Measurements from ENCODE around the gene C3AR1. TPM values are rescaled to one million over a fixed set of nuclear protein-coding genes. Genes with fewer than 3 reads are reported as not detected.

The C3AR1 gene
- total RNA-seq, 1 donor from 2014 or later, result 7.1 TPM

DNA sequence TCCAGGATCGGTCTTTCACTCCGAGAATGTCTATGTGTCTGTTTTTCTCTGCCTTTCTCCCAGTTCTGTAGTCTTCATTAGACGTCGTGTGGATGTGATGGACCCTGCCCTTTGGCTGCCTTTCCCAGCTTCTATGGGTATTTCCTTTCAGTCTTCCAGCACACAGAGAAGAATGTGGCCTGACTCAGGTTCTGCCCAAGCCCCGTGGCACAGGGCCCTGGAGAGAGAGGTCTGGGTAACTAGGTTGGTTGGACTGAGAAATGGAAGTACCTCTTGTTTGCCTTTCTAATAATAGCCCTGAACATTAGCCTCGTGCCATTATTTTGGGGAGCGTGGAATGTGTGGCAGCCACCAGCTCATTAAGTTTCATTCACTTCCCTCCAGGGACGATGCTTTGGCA lies 29.8 kb downstream of the C3AR1 start:
- FAIRE-seq (no peak), DNase-seq (ENCODE audit: low read depth) (no peak)
- no peak overlapping the region for H2AFZ ChIP-seq (ENCODE audit: low read depth, low read length)
- H3K4me2 ChIP-seq (ENCODE audit: low read length), result peak overlapping the region; percentile 98
- H3K27me3 ChIP-seq (ENCODE audit: insufficient read depth, low read length), result no peaks in the 10 kb centered on the region
- peaks cover 78% of the 10 kb centered on the region for H3K79me2 ChIP-seq (ENCODE audit: insufficient read depth, low read length)
- Mint-ChIP-seq H3K27ac (ENCODE audit: unreplicated experiment) (no peak overlapping the region), H3K9me3 (ENCODE audit: unreplicated experiment) (no peaks in the 10 kb centered on the region), H3K4me3 (ENCODE audit: unreplicated experiment) (peak overlapping the region; percentile 7), H3K4me1 (ENCODE audit: low read depth, unreplicated experiment) (peaks cover 39% of the 10 kb centered on the region), H3K27me3 (ENCODE audit: low read depth, unreplicated experiment) (no peaks in the 10 kb centered on the region), H3K36me3 (ENCODE audit: low read depth, unreplicated experiment) (peaks cover 7% of the 10 kb centered on the region)
- peaks cover 69% of the 10 kb centered on the region for H4K20me1 ChIP-seq (ENCODE audit: insufficient read depth, low read length)
- H3K4me3 ChIP-seq (ENCODE audit: insufficient read depth, low read depth, low read length), result no peak overlapping the region
- H3K4me1 ChIP-seq (ENCODE audit: insufficient read depth, low read length), result peaks cover 47% of the 10 kb centered on the region
- no peaks in the 10 kb centered on the region for H3K36me3 ChIP-seq (ENCODE audit: insufficient read depth, low read length)
- no peak overlapping the region for H3K9ac ChIP-seq (ENCODE audit: low read length)
- H3K9me3 ChIP-seq (ENCODE audit: insufficient read depth, low read depth, low read length), result no peaks in the 10 kb centered on the region
- no peak overlapping the region for H3K27ac ChIP-seq (ENCODE audit: low read depth, low read length)
- TF ChIP-seq, protein P1, sequence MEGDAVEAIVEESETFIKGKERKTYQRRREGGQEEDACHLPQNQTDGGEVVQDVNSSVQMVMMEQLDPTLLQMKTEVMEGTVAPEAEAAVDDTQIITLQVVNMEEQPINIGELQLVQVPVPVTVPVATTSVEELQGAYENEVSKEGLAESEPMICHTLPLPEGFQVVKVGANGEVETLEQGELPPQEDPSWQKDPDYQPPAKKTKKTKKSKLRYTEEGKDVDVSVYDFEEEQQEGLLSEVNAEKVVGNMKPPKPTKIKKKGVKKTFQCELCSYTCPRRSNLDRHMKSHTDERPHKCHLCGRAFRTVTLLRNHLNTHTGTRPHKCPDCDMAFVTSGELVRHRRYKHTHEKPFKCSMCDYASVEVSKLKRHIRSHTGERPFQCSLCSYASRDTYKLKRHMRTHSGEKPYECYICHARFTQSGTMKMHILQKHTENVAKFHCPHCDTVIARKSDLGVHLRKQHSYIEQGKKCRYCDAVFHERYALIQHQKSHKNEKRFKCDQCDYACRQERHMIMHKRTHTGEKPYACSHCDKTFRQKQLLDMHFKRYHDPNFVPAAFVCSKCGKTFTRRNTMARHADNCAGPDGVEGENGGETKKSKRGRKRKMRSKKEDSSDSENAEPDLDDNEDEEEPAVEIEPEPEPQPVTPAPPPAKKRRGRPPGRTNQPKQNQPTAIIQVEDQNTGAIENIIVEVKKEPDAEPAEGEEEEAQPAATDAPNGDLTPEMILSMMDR (IDR thresholded peaks at IDR 0.05; ENCODE audit: insufficient read depth, low read depth, low read length), result no peak
- TF ChIP-seq EZH2 (IDR thresholded peaks at IDR 0.05; ENCODE audit: insufficient read depth, low read length), result no peak

DNA sequence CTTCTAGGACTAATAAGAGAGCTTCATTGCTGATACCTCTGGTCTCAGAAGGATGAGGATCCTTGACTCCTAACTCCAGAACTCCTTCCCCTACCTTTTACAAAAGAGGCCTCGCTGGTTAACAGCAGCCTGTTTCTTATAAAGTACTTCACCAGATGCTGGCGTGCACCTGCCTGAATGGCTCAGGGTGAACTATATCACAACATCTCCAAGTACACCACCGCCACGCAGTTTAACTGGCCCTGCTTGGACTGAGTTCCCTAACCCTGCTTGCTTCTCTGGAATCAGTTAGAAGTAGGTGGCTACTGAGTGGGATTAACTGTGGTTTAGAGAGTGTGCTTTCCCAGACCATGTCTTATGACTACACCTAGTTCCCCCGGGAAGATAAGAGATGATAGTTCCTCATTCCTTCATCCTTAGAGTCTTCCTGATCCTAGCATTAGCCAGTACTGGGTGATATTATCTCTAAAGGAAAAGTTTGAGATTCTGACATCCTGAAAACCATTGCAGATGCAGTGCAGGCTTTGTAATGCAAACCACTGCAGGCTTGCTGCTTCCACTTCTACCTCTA lies 30.6 kb downstream of the C3AR1 start:
- peaks cover 39% of the 10 kb centered on the region for H3K4me1 Mint-ChIP-seq (ENCODE audit: low read depth, unreplicated experiment)
- TF ChIP-seq, protein P1 (IDR thresholded peaks at IDR 0.05; ENCODE audit: insufficient read depth, low read depth, low read length), result no peak
- no peak for TF ChIP-seq EZH2 (IDR thresholded peaks at IDR 0.05; ENCODE audit: insufficient read depth, low read length)
- no peak overlapping the region for H3K4me3 ChIP-seq (ENCODE audit: insufficient read depth, low read depth, low read length)

DNA sequence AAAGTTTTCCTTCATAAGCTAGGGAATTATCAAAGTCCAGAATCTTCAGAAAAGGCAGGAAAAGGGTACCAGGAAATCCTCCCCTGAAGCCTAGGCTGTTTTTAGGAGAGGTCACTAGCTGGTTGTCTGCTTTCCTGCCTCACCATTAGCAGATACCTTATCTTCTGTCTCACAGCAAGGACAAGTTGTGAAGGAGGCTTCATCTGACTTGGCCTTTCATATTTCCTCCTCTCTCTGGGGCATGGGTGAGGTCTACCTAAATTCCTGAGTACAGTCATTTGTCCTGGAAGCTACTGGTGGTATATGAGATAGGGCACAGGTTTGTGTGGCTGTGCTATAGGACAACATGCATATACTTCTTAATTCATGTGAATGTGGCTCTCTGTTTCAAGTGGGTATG lies 31.4 kb downstream of the C3AR1 start:
- DNase-seq (ENCODE audit: low read depth) (no peak), FAIRE-seq (no peak)
- H3K4me2 ChIP-seq (ENCODE audit: low read length), result peak overlapping the region; percentile 98
- H3K4me1 ChIP-seq (ENCODE audit: insufficient read depth, low read length), result peaks cover 47% of the 10 kb centered on the region
- no peaks in the 10 kb centered on the region for H3K36me3 ChIP-seq (ENCODE audit: insufficient read depth, low read length)
- H3K4me3 ChIP-seq (ENCODE audit: insufficient read depth, low read depth, low read length), result peak overlapping the region; percentile 89
- TF ChIP-seq, protein P1 (IDR thresholded peaks at IDR 0.05; ENCODE audit: insufficient read depth, low read depth, low read length), result no peak
- TF ChIP-seq EZH2 (IDR thresholded peaks at IDR 0.05; ENCODE audit: insufficient read depth, low read length), result no peak
- Mint-ChIP-seq H3K4me1 (ENCODE audit: low read depth, unreplicated experiment) (peaks cover 39% of the 10 kb centered on the region), H3K9me3 (ENCODE audit: unreplicated experiment) (no peaks in the 10 kb centered on the region), H3K4me3 (ENCODE audit: unreplicated experiment) (peak overlapping the region; percentile 84), H3K36me3 (ENCODE audit: low read depth, unreplicated experiment) (peaks cover 7% of the 10 kb centered on the region), H3K27me3 (ENCODE audit: low read depth, unreplicated experiment) (no peaks in the 10 kb centered on the region), H3K27ac (ENCODE audit: unreplicated experiment) (peak overlapping the region; percentile 5)
- H3K27me3 ChIP-seq (ENCODE audit: insufficient read depth, low read length), result no peaks in the 10 kb centered on the region
- H3K9me3 ChIP-seq (ENCODE audit: insufficient read depth, low read depth, low read length), result no peaks in the 10 kb centered on the region
- H3K27ac ChIP-seq (ENCODE audit: low read depth, low read length), result peak overlapping the region; percentile 22
- peak overlapping the region; percentile 96 for H3K9ac ChIP-seq (ENCODE audit: low read length)
- no peak overlapping the region for H2AFZ ChIP-seq (ENCODE audit: low read depth, low read length)
- peaks cover 70% of the 10 kb centered on the region for H3K79me2 ChIP-seq (ENCODE audit: insufficient read depth, low read length)
- peaks cover 62% of the 10 kb centered on the region for H4K20me1 ChIP-seq (ENCODE audit: insufficient read depth, low read length)

More for the DNA sequence above, 30.6 kb downstream of the C3AR1 start:
- Histone ChIP-seq H3K4me2 (ENCODE audit: low read length) (peak overlapping the region; percentile 98), H3K36me3 (ENCODE audit: insufficient read depth, low read length) (no peaks in the 10 kb centered on the region), H3K9me3 (ENCODE audit: insufficient read depth, low read depth, low read length) (no peaks in the 10 kb centered on the region), H3K79me2 (ENCODE audit: insufficient read depth, low read length) (peaks cover 75% of the 10 kb centered on the region), H4K20me1 (ENCODE audit: insufficient read depth, low read length) (peaks cover 66% of the 10 kb centered on the region), H3K27me3 (ENCODE audit: insufficient read depth, low read length) (no peaks in the 10 kb centered on the region), H2AFZ (ENCODE audit: low read depth, low read length) (no peak overlapping the region), H3K27ac (ENCODE audit: low read depth, low read length) (no peak overlapping the region), H3K4me1 (ENCODE audit: insufficient read depth, low read length) (peaks cover 47% of the 10 kb centered on the region), H3K9ac (ENCODE audit: low read length) (no peak overlapping the region)
- FAIRE-seq (no peak), DNase-seq (ENCODE audit: low read depth) (peak; percentile 37)
- H3K4me3 Mint-ChIP-seq (ENCODE audit: unreplicated experiment), result peak overlapping the region; percentile 84
- no peaks in the 10 kb centered on the region for H3K27me3 Mint-ChIP-seq (ENCODE audit: low read depth, unreplicated experiment)
- H3K36me3 Mint-ChIP-seq (ENCODE audit: low read depth, unreplicated experiment), result peaks cover 7% of the 10 kb centered on the region
- no peak overlapping the region for H3K27ac Mint-ChIP-seq (ENCODE audit: unreplicated experiment)
- H3K9me3 Mint-ChIP-seq (ENCODE audit: unreplicated experiment), result no peaks in the 10 kb centered on the region

All from astrocyte (in vitro differentiated cells and primary cell).